GM18873 (cell line): Measurements from ENCODE around the gene LILRB4.
"Not testable (repeated sequence)": the region's sequence is repeated elsewhere in the genome, so short reads cannot be mapped to it uniquely, and the experiment has no call there.

Experiments
- ATAC-seq: cut with Tn5 transposase; IDR thresholded peaks from one replicate; pipeline ENCODE4 v1.9.1; 2021; ENCODE audit warnings: mild to moderate bottlenecking, moderate library complexity, moderate number of reproducible peaks; ENCODE audit not compliant: unreplicated experiment, low FRiP score

Gene LILRB4

GRCh38 chr19:54662730-54663129, at the start of gene LILRB4:
Gene LILRB4, plus strand, starts transcription at chr19:54662985. Its CDS starts 49 bp downstream, at chr19:54663034.
- ATAC-seq: no peak

- no peak for ATAC-seq
Measured at GRCh38 chr19:54614726-54615125, 48.1 kb upstream of the LILRB4 start.

- no peak for ATAC-seq
Measured at GRCh38 chr19:54616057-54616456, 46.7 kb upstream of the LILRB4 start.

- ATAC-seq: peak; percentile 75
Measured at GRCh38 chr19:54616821-54617560, 45.8 kb upstream of the LILRB4 start.

GRCh38 chr19:54620464-54620863, 42.3 kb upstream of the LILRB4 start:
- ATAC-seq: no peak

- no peak for ATAC-seq
Measured at GRCh38 chr19:54622431-54622830, 40.4 kb upstream of the LILRB4 start.

GRCh38 chr19:54624234-54624633, 38.6 kb upstream of the LILRB4 start:
- ATAC-seq: not testable (repeated sequence)

- not testable (repeated sequence) for ATAC-seq
Measured at GRCh38 chr19:54624934-54625730, 37.7 kb upstream of the LILRB4 start.

- ATAC-seq: no peak
Measured at GRCh38 chr19:54626757-54627156, 36.0 kb upstream of the LILRB4 start.

GRCh38 chr19:54627912-54628311, 34.9 kb upstream of the LILRB4 start:
- not testable (repeated sequence) for ATAC-seq

GRCh38 chr19:54630262-54630661, 32.5 kb upstream of the LILRB4 start, which contains the start of gene LILRB1:
Gene LILRB1, plus strand, starts transcription at chr19:54630484. Its CDS starts 590 bp downstream, at chr19:54631074.
- ATAC-seq: not testable (repeated sequence)

- no peak for ATAC-seq
Measured at GRCh38 chr19:54630782-54631181, 32.0 kb upstream of the LILRB4 start.

GRCh38 chr19:54631489-54632337, 31.1 kb upstream of the LILRB4 start:
- ATAC-seq: not testable (repeated sequence)

- not testable (repeated sequence) for ATAC-seq
Measured at GRCh38 chr19:54632517-54632916, 30.3 kb upstream of the LILRB4 start.

GRCh38 chr19:54633401-54633800, 29.4 kb upstream of the LILRB4 start:
- no peak for ATAC-seq

- ATAC-seq: not testable (repeated sequence)
Measured at GRCh38 chr19:54636081-54636480, 26.7 kb upstream of the LILRB4 start.

GRCh38 chr19:54638683-54639082, 24.1 kb upstream of the LILRB4 start:
- ATAC-seq: no peak

GRCh38 chr19:54642953-54643352, 19.8 kb upstream of the LILRB4 start:
- ATAC-seq: not testable (repeated sequence)

GRCh38 chr19:54643583-54643982, 19.2 kb upstream of the LILRB4 start:
- not testable (repeated sequence) for ATAC-seq

GRCh38 chr19:54644056-54644455, 18.7 kb upstream of the LILRB4 start:
- no peak for ATAC-seq
